Islet precursor cell (in vitro differentiated cells): ENCODE measurements around the gene EMID1.

Source experiments
- DNase-seq: peaks from one replicate; pipeline ENCODE4 v3.0.0-alpha.2; 2018

EMID1 gene

GRCh38 chr22:29205594-29206371, at the start of gene EMID1:
Gene EMID1 (plus strand): TSS chr22:29205896. CDS start chr22:29206039, 143 bp downstream.
- DNase-seq: peak; percentile 82

DNA sequence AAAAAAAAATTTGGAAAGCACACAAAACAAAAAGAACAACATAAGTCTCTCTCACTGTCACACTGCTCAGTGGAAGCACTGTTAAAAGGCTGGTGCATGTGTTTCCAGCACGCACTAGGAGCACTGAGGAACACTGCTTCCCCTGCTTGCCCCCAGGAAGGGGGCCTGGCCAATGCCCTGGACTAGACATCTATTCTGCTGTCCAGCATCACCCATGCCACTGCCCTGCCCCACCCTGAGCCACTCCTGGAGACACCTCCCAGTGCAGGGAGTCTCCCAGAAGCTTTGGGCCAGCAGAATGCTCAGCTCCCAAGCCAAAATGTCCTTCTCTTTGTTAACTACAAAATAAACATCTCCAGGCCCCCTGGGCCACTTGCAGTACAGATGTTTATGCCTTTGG, 49.7 kb upstream of the EMID1 start:
- DNase-seq: no peak

GRCh38 chr22:29156507-29156906, 49.2 kb upstream of the EMID1 start:
- DNase-seq: no peak

- DNase-seq: no peak
Observed at GRCh38 chr22:29157759-29158535, 47.7 kb upstream of the EMID1 start.

DNA sequence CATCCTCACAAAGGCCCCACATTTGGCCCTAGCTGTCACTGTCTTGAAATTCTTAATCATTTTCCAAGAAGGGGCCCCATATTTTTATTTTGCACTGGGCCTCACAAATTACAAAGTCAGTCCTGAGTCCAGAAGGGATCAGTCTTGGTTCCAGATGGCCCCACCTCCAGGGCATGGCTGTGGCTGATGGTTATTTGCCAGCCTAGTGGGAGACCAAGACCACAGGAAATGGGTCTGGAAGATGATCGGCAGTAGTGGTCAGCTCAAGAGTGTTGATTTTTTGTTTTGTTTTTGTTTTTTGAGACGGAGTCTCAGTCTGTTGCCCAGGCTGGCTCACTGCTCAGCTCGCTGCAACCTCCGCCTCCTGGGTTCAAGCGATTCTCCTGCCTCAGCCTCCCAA, 47.1 kb upstream of the EMID1 start:
- DNase-seq: no peak

DNA sequence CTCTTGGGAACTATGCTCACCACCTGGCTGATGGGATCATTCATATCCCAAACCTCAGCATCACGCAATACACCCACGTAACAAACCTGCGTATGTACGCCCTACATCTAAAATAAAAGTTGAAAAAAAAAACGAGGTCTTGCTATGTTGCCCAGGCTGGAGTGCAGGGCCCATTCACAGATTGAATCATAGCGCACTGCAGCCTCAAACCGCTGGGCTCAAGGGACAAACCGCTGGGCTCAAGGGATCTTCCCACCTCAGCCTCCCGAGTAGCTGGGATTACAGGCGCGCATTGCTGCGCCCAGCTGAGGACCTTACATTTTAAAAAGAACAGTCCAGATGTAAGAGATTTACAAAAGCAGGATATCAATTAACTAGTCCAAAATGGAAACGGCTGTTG, 41.9 kb upstream of the EMID1 start:
- DNase-seq: no peak

GRCh38 chr22:29165321-29166060, 40.2 kb upstream of the EMID1 start:
- DNase-seq: no peak

- DNase-seq: no peak
Observed at GRCh38 chr22:29166180-29166579, 39.5 kb upstream of the EMID1 start.

DNA sequence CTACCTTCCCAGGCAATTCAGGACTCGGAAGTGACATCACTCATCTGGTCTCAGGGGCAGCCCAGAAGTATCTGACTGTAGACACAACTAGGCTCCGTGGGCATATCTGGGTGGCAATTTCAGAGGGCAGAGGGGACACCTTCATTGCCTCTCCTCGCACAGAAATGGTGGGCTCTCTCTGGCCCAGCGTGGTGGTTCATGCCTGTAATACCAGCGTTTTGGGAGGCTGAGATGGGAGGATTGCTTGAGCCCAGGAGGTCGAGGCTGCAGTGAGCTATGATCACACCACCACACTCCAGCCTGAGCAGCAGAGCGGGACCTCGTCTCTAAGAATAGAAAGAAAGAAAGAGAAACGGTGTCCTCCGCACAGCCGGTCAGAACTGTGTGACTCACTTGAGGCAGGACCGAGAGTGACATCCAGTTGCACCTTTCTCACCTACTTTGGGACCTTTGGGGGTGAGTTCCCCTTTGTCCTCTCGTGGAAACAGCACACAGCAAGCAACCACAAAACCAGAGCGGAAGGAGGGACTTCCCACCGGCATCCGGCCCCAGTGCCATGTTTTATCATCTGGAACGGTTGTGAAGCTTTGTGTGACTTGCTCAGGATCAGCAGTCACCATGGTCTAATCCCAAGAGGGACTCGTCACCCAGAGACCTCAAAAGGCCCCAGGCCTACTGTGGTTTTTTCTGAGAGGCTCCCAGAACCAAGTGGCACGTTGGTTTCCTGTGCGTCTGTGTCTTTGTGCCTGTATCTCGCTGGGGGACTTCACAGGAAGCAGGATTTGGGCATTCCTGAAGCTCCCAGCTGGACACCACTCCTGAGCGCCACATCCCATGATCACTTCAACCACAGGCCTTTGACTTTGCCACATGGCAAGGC, 38.4 kb upstream of the EMID1 start:
- DNase-seq: no peak

DNA sequence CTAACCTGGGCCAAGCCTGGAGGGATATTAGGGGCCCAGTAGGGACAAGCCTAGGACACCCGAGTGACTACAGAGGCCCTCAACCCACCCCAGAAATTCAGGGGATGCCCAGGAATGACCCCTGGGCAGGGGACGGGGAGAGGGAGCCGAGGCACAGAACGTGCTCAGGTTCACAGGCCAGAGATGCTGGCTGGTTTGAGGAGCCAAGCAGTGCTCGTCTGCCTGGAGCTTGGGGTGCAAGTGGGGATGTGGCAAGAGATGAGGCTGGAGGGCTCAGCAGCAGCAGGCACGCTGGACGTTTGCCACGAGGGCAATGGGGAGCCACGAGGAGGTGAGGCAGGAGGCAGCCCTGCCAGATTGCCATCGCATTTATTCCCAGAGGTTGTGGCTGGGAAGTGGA, 34.0 kb upstream of the EMID1 start:
- DNase-seq: no peak

GRCh38 chr22:29172216-29172615, 33.5 kb upstream of the EMID1 start:
- DNase-seq: no peak

- no peak for DNase-seq
Observed at GRCh38 chr22:29175312-29175835, 30.3 kb upstream of the EMID1 start.

DNA sequence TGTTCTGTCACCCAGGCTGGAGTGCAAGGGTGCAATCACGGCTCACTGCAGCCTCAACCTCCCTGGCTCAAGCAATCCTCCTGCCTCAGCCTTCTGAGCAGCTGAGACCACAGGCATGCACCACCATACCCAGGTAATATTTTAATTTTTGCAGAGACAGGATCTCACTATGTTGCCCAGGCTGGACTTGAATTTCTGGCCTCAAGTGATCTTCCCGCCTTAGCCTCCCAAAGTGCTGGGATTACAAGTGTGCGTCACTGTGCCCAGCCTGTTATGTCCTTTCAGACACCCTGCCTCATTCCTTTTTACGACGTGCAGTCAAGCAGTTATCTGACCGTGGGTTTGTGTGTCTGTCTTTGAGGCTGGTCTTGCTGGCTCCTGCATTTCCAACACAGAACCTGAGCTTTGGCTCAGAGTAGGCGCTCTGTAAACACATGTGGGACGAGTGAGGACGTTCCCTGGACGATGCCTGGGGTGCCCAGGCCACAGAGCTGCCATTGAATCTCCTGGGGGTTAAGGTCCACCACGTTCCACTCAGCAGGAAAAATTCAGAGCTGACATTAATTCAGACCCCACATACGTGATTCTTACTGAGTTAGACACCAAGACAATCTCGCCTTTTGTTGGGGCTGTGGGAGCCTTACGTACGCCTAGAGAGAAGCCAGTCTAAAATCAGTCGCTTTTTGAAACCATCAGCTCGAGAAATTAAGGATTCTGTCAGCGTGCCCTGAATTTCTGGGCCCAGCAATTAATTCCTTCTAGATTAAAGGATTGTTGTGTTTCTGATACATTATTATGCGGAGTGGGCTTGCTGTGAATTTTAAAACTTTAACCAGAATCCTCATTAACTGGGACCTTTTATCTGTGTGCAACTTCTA, 21.5 kb upstream of the EMID1 start:
- DNase-seq: peak; percentile 69

DNA sequence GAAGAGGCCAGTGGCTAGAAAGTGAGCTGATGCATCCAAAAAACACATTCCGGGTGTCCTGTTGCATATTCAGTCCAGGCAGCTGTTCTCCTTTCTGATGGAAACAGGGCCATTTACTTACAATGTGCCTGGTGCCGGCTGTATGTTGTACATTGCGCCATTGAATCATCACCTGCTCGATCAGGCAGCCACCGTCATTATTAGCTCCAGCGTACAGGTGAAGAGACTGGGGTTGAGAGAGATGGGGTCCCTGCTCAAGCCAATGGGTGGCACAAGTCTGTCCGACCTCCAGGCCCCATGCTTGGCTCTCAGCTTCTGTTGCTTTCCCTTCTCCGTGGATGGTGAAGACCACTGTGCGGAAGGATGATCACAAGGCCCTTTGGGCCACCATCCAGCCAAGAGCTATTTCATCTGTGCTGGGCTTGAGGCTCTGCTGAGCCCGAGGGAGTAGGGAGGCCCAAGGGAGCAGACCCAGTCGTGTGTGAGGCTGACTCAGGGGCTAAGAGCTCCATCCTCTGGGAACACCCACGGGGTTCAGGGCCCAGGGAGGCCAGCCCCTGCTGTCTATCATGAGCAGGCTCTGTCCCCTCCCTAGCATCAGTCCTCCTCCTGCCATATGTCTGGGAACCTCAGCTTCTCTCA, 20.7 kb upstream of the EMID1 start:
- no peak for DNase-seq

DNA sequence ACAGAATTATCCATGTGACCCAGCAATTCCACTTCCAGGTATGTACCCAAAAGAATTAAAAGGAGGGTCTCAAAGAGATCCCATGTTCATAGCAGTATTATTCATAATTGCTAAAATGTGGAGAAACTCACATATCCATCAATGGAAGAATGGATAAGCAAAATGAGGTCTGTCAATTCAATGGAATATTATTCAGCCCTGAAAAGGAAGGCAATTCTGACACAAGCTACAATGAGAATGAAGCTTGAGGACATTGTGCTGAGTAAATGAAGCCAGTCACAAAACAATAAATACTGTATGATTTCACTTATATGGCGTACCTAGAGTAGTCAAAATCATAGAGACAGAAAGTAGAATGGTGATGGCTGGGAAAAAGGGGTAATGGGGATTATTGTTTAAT, 19.4 kb upstream of the EMID1 start:
- no peak for DNase-seq

DNA sequence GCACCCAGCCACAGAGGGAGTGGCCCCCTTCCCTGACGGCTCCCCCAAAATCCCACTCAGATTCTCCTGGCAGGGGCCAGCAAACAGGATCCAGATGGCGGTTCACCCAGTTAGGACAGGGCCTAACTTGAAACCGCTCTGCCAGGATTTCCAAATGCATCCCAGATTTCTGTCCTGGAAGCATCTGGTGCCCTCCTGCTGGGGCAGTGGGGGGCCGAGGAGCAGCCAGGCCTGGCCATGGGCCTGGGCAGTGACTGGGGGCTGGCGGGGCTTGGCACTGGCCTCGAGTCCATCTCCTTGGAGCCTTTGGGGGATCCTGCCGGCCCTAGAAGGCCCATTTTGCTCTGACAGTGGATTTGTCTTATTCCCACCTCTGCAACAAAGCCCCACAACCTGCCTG, 17.9 kb upstream of the EMID1 start:
- DNase-seq: no peak

DNA sequence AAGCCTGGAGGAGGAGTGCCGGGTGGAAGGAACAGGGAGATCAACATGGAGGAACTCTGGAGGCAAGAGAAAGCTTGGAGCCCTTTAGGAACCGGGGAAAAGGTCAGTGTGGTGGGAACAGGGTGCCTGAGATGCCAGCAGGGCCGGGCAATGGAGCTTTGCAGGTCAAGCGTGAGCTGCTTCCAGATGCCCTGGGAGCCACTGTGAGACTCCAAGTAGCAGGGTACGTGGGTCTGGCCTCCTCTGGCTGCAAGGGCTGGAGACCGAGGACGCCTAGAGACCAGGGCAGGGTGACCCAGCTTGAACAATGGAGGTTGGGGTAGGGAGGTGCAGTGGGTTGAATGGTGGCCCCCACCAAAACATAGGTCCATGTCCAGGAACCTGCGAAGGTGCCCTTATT, 15.6 kb upstream of the EMID1 start:
- no peak for DNase-seq

DNA sequence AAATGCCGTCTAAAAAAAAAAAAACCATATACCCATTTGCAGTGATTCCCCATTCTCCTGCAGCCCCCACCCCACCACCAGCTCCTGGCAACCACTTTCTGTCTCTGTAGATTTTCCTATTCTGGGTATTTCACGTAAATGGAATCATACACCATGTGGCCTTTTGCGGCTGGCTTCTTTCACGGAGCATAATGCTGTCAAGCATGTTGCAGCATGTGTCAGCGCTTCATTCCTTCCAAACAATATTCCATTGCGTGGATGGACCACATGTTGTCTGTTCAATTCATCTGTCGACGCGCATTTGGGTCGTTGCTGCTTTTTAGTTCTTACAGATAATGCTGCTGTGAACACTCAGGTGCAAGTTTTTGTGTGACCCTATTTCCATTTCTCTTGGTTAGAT, 14.8 kb upstream of the EMID1 start:
- DNase-seq: no peak

GRCh38 chr22:29193021-29193420, 12.7 kb upstream of the EMID1 start:
- no peak for DNase-seq

- no peak for DNase-seq
Observed at GRCh38 chr22:29194184-29194583, 11.5 kb upstream of the EMID1 start.
